HUDEP-2 (cell line): Measurements from ENCODE around the gene HSPB2.
"Not testable (repeated sequence)": the region's sequence is repeated elsewhere in the genome, so short reads cannot be mapped to it uniquely, and the experiment has no call there.

ENCODE experiments used
- DNase-seq, 76 experiments: peaks; one replicate each; lab custom pipeline; 2025; ENCODE audit not compliant: unreplicated experiment in 76 of 76; lab: John Stamatoyannopoulos, UW

Gene HSPB2, protein sequence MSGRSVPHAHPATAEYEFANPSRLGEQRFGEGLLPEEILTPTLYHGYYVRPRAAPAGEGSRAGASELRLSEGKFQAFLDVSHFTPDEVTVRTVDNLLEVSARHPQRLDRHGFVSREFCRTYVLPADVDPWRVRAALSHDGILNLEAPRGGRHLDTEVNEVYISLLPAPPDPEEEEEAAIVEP

GRCh38 chr11:111912535-111912934 is at the start of gene HSPB2:
HSPB2 (plus strand) TSS chr11:111912734; CDS start chr11:111912830, 96 bp downstream.
- no peak for DNase-seq

GRCh38 chr11:111870113-111870512 is 42.4 kb upstream of the HSPB2 start:
- DNase-seq, result no peak

- peak in 1 of 76 experiments; percentile 20 for DNase-seq
Observed at GRCh38 chr11:111870522-111870885, 42.0 kb upstream of the HSPB2 start.

DNA sequence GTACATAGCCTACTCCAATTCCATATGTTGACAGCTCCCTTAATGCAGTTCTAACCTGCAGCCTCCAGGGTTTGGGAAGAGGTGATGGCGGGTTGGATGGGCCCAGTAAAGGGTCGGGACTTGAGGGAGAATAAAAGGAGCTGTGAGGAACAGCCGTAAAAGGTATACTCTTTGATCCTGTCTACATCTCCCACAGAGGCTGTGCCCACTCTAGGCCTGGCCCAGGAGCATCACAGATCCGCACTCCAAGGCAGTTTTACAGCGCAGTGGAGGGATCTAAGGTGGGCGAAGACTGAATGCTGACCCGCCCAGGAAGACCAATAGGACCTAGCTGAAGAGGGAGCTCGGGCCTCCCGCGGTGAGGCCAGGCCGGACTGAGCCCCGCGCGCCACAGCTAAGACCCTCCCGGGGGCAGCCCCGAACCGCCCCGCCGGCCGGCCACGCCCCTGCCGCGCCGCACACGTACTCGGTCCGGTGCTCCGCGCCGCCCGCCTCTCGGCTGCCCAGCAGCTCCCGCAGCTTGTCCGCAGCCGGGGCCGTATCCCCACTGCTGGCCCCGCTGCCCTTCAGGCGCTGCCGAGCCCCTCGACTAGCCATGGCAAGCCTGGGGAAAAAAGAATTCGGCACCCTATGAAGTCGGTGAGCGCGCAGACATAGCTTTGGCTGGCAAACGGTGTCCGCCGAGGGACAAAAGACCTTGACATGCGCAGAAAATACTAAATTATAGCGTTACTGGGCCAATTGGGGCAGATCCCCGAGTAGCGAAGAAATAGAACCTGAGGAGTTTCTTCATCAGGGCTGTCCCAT is 41.4 kb upstream of the HSPB2 start, which contains the start of gene ALG9:
Gene ALG9, minus strand, starts transcription at position 696 of the 807 bp plus-strand sequence. Its CDS starts 99 bp downstream, at position 597.
- DNase-seq, result peak in 74 of 76 experiments; percentile 7 to 86 (median 73)

DNA sequence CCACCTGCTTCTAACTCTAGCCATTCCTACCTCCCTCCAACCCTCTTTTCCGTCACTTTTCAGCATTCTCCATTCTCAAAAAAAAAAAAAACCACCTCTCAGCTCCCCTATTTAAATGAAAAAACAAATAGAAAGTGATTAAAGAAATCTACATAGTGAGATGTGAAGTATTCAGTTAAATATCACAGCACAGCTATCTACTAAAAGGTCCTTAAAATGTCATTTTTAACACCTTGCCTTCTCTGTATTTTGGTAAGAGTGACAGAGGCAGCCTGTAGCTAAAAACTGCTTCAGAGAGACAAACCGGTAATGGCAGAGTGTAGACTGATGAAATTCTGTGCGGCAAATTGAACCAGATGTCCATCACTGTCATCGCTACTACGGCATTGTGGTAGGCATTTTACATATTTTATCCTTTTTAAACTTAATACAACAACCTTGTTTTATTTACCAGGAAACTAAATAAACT is 40.8 kb upstream of the HSPB2 start:
- DNase-seq, result no peak

GRCh38 chr11:111878385-111878848 is 34.1 kb upstream of the HSPB2 start:
- DNase-seq, result peak in 3 of 76 experiments; percentile 12 to 77 (median 39)

DNA sequence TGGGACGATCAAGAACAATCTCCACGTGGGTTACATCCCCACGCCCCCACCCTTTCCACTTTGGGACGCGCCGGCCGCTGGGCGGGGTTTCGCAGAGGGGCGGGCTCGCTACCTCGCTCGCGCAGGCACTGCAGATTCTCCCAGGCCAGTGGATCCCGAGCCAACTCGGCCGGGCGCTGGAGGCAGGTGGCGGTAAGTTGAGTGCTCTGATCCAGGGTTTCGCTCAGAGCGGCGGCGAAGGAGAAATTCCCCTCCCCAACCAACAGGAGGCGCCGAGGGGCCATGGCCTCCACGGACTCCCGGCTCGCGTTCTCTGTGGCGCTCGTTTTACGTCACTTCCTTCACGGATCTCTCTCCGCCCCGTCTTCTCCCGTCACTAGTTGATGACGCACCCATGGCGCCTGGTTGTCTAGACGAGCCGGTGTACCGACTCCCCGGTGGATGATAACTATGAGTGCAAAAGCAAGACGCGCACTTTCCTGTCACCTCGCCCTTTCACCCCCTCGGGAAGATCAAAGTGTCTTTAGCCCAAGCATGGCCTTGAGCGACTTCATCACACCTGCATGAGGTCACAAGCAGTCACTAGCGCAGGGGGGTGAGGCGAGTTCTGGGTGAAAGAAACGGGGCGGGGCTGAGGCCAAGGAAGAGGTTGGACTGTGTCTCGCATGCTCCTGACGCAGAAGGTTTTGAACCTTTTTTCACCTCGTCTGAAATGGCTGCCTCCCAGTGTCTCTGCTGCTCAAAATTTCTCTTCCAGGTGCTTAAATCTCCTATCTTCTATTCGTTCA is 33.5 kb upstream of the HSPB2 start, which contains the start of the genes CFAP68 and FDXACB1:
Gene CFAP68, plus strand, starts transcription at position 693 of the 788 bp plus-strand sequence. Its CDS starts 20 bp downstream, at position 713.
Gene FDXACB1, minus strand, starts transcription at position 317 of the 788 bp plus-strand sequence. Its CDS starts 33 bp downstream, at position 284.
- peak in 75 of 76 experiments; percentile 53 to 99 (median 92) for DNase-seq

DNA sequence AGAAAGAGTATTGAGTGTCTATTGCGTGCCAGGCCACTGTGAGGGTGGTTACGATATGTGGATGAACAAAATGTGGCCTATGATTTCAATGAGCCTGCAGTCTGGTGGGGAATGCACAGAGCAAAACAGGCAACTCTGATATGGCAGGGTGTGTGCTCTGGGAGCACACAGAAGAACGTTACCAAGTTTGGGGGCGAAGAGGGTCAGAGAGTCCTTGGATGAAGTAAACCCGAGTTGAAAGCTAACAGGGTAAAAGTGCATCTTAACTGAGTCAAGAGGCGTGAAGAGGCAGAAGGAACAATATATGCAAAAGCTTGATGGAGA is 32.9 kb upstream of the HSPB2 start:
- no peak for DNase-seq

DNA sequence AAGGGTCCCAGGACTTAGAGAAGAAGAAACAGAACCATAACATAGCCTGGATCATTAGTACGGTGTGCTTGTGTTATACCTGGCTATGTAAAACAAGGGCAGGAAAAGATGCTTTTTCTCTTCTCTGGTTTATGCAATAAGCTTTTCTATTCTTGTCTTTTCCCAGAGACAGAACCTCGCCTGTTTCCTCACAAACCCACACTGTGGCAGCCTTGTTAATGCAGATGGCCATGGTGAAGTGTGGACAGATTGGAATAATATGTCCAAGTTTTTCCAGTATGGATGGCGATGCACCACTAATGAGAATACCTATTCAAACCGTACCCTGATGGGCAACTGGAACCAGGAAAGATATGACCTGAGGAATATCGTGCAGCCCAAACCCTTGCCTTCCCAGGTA is 30.3 kb upstream of the HSPB2 start:
- no peak for DNase-seq

DNA sequence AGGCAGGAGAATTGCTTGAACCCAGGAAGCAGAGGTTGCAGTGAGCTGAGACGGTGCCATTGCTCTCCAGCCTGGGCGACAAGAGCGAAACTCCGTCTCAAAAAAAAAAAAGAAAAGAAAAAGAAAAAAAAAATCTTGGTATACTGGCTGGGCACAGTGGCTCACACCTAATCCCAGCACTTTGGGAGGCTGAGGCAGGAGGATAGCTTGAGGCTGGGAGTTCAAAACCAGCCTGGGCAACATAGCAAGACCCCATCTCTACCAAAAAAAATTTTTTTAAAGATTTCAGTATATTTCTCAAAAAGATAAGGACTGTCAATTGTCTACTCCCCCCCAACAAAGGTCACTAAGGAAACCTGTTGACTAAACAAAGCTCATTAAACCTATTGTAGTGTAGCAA is 27.5 kb upstream of the HSPB2 start:
- DNase-seq, result not testable (repeated sequence)

- DNase-seq, result no peak
Observed at GRCh38 chr11:111886032-111886431, 26.5 kb upstream of the HSPB2 start.

DNA sequence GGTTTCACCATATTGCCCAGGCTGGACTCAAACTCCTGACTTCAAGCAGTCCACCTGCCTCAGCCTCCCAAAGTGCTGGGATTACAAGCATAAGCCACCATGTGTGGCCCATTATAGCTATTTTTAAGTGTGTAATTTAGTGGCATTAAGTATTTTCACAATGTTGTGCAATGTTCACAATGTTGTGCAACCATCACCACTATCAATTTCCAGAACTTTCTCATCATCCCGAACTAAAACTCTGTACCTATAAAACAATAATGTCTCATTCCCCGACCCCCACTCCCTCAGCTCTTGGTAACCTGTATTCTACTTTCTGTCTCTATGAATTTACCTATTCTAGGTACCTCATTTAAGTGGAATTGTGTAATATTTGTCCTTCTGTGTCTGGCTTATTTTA is 25.7 kb upstream of the HSPB2 start:
- no peak for DNase-seq

- DNase-seq, result no peak
Observed at GRCh38 chr11:111905411-111905810, 7.1 kb upstream of the HSPB2 start.

DNA sequence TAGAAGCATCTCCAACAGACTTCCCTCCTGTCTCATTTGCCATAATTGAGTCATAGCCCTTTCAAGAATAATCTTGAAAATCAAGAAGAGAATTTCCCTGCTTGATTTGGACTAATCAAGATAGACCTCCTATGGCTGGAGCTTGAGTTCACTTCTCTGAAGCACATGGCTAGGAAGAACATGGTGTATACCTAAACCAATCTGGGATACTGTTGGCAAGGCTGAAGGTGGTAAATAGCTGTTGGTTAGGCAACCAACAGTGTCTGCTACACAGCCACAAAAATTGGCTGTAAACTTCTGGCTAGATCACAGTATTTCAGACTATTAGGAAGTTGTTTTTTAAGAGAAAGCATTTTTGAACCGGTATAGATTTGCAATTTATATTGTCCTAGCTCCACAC is 5.9 kb upstream of the HSPB2 start:
- DNase-seq, result no peak

GRCh38 chr11:111908639-111909305 is 3.8 kb upstream of the HSPB2 start:
- DNase-seq, result no peak

- no peak for DNase-seq
Observed at GRCh38 chr11:111909378-111909777, 3.2 kb upstream of the HSPB2 start.

GRCh38 chr11:111910676-111911562 is 1.6 kb upstream of the HSPB2 start:
- DNase-seq, result no peak

DNA sequence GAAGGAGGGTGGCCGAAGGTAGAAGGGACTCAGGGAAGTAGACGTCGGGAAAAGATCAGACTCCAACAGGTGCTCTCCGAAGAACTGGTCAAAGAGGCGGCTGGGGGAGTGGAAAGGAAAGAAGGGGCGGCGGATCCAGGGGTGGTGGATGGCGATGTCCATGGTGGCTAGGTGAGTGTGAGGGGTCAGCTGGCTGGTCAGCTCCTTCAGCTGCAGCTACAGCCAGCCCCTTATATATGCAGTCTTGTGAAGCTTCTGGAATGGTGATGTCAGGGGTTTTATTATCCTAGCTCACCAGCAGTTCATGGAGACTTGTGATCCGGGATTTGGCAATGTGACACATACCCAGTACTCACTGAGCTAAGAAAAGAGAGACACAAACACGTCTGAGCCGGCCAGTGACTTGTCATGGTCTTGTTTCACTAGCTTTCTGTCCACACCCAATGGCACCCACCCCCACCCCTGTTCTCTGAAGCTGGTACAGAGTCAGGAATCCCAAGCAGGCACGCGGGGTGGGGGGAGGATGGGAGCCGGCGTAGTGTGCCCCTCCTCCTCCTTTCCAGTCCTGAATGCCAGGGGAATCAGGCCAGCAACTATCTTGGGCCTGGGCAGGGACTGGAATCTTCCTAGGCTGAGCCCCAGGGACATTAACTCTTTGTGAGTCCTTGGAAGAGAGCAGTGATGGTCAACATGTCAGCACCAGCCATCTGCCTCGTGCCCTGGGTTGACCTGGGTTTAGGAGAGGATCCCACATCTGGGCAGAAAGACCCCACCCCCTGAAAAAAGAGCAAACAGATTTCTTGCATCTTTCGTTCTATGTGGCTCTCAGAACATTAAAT is 752 bp upstream of the HSPB2 start, which contains the start of gene CRYAB:
Gene CRYAB, minus strand, starts transcription at position 208 of the 839 bp plus-strand sequence. Its CDS starts 46 bp downstream, at position 162.
- DNase-seq, result no peak
